ENCODE data around the gene MAGEL2.

The MAGEL2 gene

DNA sequence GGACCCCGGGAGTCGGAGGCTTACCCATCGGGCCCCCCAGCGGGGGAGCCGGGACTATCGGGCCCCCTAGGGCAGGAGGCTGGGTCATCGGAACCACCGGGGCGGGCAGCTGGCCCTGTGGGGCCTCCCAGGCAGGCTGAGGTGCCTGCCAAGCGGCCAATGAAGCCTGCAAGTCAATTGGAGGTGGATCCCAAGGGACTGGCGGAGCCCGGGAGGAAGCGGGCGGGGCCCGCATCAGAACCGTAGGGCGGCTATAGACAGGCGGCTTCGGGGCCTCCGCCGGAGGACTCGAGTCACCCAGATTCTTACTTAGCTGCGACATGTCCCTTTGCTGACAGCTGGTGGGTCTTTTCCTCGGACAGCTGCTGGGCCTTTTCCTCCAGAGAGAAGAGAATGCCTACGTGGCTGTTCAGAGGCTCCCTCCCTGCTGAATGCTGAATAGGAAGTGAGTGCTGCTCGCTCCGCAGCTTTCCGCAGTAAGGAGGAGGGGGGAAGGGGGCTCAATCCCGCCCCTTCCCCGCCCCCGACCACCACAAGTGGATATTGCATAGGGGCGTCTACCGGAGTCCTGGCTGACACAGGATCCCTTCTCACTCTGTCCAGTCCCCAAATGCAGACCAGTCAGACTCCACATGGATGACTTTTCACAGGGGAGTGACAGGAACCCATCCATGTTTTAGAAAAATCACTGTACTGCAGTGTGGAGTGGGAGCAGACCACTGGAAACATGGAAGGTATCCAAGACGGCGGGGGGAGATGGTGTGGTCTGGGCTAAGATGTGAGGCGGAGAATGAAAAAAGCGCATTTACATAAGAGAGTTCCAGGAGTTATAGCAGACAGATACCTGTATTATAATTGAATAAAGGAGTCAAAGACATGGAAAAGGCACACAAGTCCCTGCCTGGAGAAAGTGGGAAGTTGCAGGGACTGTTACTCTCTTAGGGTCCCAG, at the start of gene MAGEL2:
MAGEL2 (minus strand) TSS at position 447 of the 950 bp plus-strand sequence; CDS start at position 322, 125 bp downstream.
- Histone ChIP-seq H3K27ac (ENCODE audit: low read depth in 2 of 2, low read length in 2 of 2) (no peak within 1 kb of the TSS), H3K9me3 (ENCODE audit: control insufficient read depth in 2 of 2, low read length in 2 of 2) (no peaks in the 10 kb centered on the region), H3K27me3 (ENCODE audit: control insufficient read depth in 2 of 2, insufficient read depth in 2 of 2, low read length in 2 of 2) (peaks cover 3 to 6% of the 10 kb centered on the region in 2 donors)

DNA sequence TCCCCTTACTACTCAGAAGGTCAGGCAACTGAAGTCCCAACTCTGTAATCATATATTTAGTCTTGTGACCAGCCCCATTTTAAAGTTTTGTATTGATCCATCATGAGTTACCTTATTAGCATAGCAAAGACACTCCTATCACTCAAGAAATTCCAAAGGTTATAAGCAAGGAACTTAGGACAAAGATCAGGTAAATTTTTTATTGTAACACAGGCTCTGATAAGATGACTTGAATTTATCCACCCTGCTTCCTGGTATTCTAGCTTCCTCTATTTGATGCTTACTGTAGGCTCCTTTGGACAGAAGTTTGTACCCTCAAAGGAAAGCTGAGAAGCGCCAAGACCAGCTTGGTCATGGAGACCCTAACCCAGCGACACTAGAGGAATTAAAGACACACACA, 47.6 kb upstream of the MAGEL2 start:
- Histone ChIP-seq H3K36me3 (ENCODE audit: control insufficient read depth in 2 of 2, insufficient read depth in 2 of 2, low read length in 2 of 2) (no peaks in the 10 kb centered on the region), H3K4me1 (ENCODE audit: control insufficient read depth in 2 of 2, insufficient read depth in 2 of 2, low read length in 2 of 2) (no peaks in the 10 kb centered on the region), H3K27me3 (ENCODE audit: control insufficient read depth in 2 of 2, insufficient read depth in 2 of 2, low read length in 2 of 2) (no peaks in the 10 kb centered on the region), H3K9ac (ENCODE audit: low read depth in 1 of 2, low read length in 2 of 2) (no peak overlapping the region), H3K4me3 (ENCODE audit: low read length in 2 of 2) (no peak overlapping the region), H3K27ac (ENCODE audit: low read depth in 2 of 2, low read length in 2 of 2) (peak overlapping the region in 1 of 2 donors; percentile 5), H3K9me3 (ENCODE audit: control insufficient read depth in 2 of 2, low read length in 2 of 2) (no peaks in the 10 kb centered on the region)

More for the DNA sequence above, at the start of gene MAGEL2:
- H3K9ac ChIP-seq (ENCODE audit: low read depth in 1 of 2, low read length in 2 of 2): no peak within 1 kb of the TSS
- H3K4me3 ChIP-seq (ENCODE audit: low read length in 2 of 2): no peak within 1 kb of the TSS
- H3K36me3 ChIP-seq (ENCODE audit: control insufficient read depth in 2 of 2, insufficient read depth in 2 of 2, low read length in 2 of 2): no peaks in the 10 kb centered on the region
- no peaks in the 10 kb centered on the region for H3K4me1 ChIP-seq (ENCODE audit: control insufficient read depth in 2 of 2, insufficient read depth in 2 of 2, low read length in 2 of 2)

DNA sequence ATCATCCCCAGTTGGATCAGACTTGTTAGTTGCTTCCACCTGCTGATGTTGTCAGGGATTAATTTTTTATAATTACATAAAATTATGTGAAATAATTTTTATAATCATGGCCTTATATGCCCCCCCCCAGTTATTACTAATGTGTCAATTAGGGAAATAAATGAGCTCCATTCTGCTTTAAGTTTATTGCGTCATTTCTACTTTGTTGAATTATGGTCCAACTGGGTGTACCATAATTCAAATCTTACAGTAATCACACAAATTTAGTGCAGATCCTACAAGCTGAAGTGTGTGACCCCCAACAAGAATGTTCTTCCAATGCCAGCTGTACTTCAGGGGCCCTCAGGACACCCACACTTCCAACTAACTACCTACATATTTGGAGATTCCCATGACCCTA, 46.9 kb upstream of the MAGEL2 start:
- Histone ChIP-seq H3K36me3 (ENCODE audit: control insufficient read depth in 2 of 2, insufficient read depth in 2 of 2, low read length in 2 of 2) (no peaks in the 10 kb centered on the region), H3K4me3 (ENCODE audit: low read length in 2 of 2) (no peak overlapping the region)

DNA sequence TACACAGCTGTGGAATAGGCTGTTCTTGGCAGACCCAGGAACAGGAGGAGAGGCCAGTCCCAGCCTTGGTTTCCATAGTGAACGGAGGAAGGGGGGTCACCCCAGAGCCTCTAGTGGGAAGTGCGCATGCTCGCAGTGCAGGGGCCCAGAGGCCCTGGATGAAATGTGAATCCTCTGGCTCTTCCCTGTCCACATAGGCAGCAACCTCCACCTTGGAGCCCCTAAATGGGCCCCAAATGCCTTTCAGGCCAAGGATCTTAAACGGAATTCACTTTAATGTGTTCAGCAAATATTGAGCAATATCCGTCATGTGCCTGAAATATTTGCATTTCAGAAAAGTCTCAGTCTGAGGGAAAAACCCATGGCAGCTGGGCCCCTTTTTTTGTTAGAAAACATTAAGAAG, 42.8 kb upstream of the MAGEL2 start:
- H3K9me3 ChIP-seq (ENCODE audit: control insufficient read depth in 2 of 2, low read length in 2 of 2): no peaks in the 10 kb centered on the region
- H3K4me1 ChIP-seq (ENCODE audit: control insufficient read depth in 2 of 2, insufficient read depth in 2 of 2, low read length in 2 of 2): no peaks in the 10 kb centered on the region
- no peak overlapping the region for H3K9ac ChIP-seq (ENCODE audit: low read depth in 1 of 2, low read length in 2 of 2)
- no peaks in the 10 kb centered on the region for H3K27me3 ChIP-seq (ENCODE audit: control insufficient read depth in 2 of 2, insufficient read depth in 2 of 2, low read length in 2 of 2)
- no peaks in the 10 kb centered on the region for H3K36me3 ChIP-seq (ENCODE audit: control insufficient read depth in 2 of 2, insufficient read depth in 2 of 2, low read length in 2 of 2)
- H3K27ac ChIP-seq (ENCODE audit: low read depth in 2 of 2, low read length in 2 of 2): no peak overlapping the region
- H3K4me3 ChIP-seq (ENCODE audit: low read length in 2 of 2): no peak overlapping the region

More for the DNA sequence above, 46.9 kb upstream of the MAGEL2 start:
- no peak overlapping the region for H3K27ac ChIP-seq (ENCODE audit: low read depth in 2 of 2, low read length in 2 of 2)
- H3K9me3 ChIP-seq (ENCODE audit: control insufficient read depth in 2 of 2, low read length in 2 of 2): no peaks in the 10 kb centered on the region
- H3K4me1 ChIP-seq (ENCODE audit: control insufficient read depth in 2 of 2, insufficient read depth in 2 of 2, low read length in 2 of 2): no peaks in the 10 kb centered on the region
- H3K27me3 ChIP-seq (ENCODE audit: control insufficient read depth in 2 of 2, insufficient read depth in 2 of 2, low read length in 2 of 2): no peaks in the 10 kb centered on the region
- H3K9ac ChIP-seq (ENCODE audit: low read depth in 1 of 2, low read length in 2 of 2): no peak overlapping the region

DNA sequence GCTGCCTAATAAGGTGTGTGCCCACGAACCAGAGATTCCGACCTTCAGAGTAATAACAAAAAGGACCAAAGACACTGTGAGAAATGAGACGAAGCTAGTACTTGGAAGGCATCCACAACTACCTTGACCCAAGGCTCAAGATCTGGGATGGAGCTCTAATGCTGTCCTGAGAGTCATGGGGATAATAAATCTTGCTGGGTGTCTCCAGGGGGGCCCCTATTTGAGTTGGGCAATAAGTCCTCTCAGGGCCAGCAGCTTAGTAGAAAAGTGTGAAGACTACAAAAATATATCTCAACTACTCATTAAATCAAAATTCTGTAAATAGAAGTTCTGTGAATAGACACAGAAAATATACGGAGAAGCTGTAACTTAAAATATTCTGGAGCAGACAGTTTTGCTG, 42.3 kb upstream of the MAGEL2 start:
- Histone ChIP-seq H3K36me3 (ENCODE audit: control insufficient read depth in 2 of 2, insufficient read depth in 2 of 2, low read length in 2 of 2) (no peaks in the 10 kb centered on the region), H3K27me3 (ENCODE audit: control insufficient read depth in 2 of 2, insufficient read depth in 2 of 2, low read length in 2 of 2) (no peaks in the 10 kb centered on the region), H3K4me1 (ENCODE audit: control insufficient read depth in 2 of 2, insufficient read depth in 2 of 2, low read length in 2 of 2) (no peaks in the 10 kb centered on the region), H3K9me3 (ENCODE audit: control insufficient read depth in 2 of 2, low read length in 2 of 2) (no peaks in the 10 kb centered on the region), H3K27ac (ENCODE audit: low read depth in 2 of 2, low read length in 2 of 2) (no peak overlapping the region), H3K4me3 (ENCODE audit: low read length in 2 of 2) (no peak overlapping the region), H3K9ac (ENCODE audit: low read depth in 1 of 2, low read length in 2 of 2) (no peak overlapping the region)

DNA sequence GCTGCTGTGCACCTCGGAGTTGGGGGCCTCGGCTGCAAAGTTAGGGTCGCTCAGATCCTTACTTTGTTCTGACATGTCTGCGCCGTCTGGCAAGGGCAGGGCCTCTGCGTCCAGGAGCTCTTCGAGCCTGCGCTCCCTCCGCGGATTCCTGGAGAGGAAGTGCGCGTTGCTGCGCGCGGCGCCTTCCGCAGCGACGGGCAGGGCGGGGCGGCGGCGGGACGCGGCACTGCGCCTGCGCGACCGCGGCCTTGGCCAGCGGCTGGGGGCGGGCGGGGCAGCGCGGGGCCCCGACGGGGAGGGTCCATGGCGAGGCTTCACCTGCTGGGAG, 39.4 kb upstream of the MAGEL2 start, which contains the start of gene NDN:
NDN (minus strand) TSS at position 163 of the 328 bp plus-strand sequence; CDS start at position 75, 88 bp downstream.
- Histone ChIP-seq H3K27me3 (ENCODE audit: control insufficient read depth in 2 of 2, insufficient read depth in 2 of 2, low read length in 2 of 2) (no peaks in the 10 kb centered on the region), H3K4me3 (ENCODE audit: low read length in 2 of 2) (peak within 1 kb of the TSS; percentile 72 to 73), H3K9ac (ENCODE audit: low read depth in 1 of 2, low read length in 2 of 2) (peak within 1 kb of the TSS; percentile 24 to 60), H3K36me3 (ENCODE audit: control insufficient read depth in 2 of 2, insufficient read depth in 2 of 2, low read length in 2 of 2) (no peaks in the 10 kb centered on the region), H3K4me1 (ENCODE audit: control insufficient read depth in 2 of 2, insufficient read depth in 2 of 2, low read length in 2 of 2) (no peaks in the 10 kb centered on the region), H3K27ac (ENCODE audit: low read depth in 2 of 2, low read length in 2 of 2) (no peak within 1 kb of the TSS), H3K9me3 (ENCODE audit: control insufficient read depth in 2 of 2, low read length in 2 of 2) (no peaks in the 10 kb centered on the region)

DNA sequence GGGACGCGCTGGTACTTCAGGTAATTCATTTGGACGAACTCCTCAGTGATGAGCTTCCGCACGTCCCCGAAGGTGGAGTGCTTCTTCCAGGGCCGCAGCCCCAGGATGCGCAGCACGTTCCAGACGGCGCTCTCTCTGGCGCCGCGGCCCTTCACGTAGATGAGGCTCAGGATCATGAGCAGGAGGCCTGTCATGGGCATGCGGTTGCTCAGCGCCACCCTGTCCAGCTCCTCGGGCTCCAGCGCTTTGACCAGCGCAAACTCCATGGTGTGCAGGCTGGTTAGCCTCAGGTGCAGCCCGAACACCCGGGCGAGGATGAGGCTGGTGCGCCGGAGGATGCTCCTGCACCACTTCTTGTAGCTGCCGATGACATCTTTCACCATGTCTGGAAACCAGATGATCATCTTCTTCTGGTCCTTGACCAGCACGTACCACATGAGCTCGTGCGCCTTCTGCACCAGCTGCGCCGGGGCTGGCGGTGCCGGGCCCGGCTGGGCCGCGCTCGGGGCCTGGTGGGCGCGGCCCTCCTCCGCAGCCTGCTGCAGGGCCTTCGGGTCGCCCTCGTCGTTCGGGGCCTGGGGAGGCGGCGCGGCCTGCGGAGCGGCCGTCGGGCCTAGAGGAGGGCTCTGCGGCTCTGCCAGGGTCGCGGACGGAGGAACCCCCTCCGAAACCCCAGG, 38.9 kb upstream of the MAGEL2 start:
- Histone ChIP-seq H3K36me3 (ENCODE audit: control insufficient read depth in 2 of 2, insufficient read depth in 2 of 2, low read length in 2 of 2) (no peaks in the 10 kb centered on the region), H3K4me3 (ENCODE audit: low read length in 2 of 2) (peak overlapping the region; percentile 72 to 73), H3K27ac (ENCODE audit: low read depth in 2 of 2, low read length in 2 of 2) (no peak overlapping the region), H3K9me3 (ENCODE audit: control insufficient read depth in 2 of 2, low read length in 2 of 2) (no peaks in the 10 kb centered on the region), H3K4me1 (ENCODE audit: control insufficient read depth in 2 of 2, insufficient read depth in 2 of 2, low read length in 2 of 2) (no peaks in the 10 kb centered on the region), H3K27me3 (ENCODE audit: control insufficient read depth in 2 of 2, insufficient read depth in 2 of 2, low read length in 2 of 2) (no peaks in the 10 kb centered on the region), H3K9ac (ENCODE audit: low read depth in 1 of 2, low read length in 2 of 2) (peak overlapping the region; percentile 24 to 60)

DNA sequence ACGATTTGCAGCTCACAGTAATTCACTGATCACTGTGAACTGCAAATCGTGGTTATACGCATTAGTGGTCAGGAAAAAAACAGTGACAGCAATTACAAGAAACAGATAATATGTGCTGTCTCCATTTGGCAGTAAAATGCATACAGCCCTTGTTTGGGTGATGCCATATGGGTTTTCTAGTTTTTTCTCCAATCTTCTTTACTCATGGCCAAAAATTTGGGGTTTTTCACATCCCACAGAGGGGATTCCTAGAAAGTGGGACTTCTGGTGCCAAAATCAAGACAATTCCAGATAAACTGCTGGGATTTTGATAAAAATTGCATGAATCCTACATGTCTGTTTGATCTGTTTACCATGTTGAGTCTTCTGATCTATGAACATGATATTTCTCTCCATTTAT, 23.8 kb upstream of the MAGEL2 start:
- Histone ChIP-seq H3K4me3 (ENCODE audit: low read length in 2 of 2) (no peak overlapping the region), H3K27me3 (ENCODE audit: control insufficient read depth in 2 of 2, insufficient read depth in 2 of 2, low read length in 2 of 2) (no peaks in the 10 kb centered on the region), H3K36me3 (ENCODE audit: control insufficient read depth in 2 of 2, insufficient read depth in 2 of 2, low read length in 2 of 2) (no peaks in the 10 kb centered on the region), H3K4me1 (ENCODE audit: control insufficient read depth in 2 of 2, insufficient read depth in 2 of 2, low read length in 2 of 2) (no peaks in the 10 kb centered on the region), H3K9ac (ENCODE audit: low read depth in 1 of 2, low read length in 2 of 2) (no peak overlapping the region), H3K9me3 (ENCODE audit: control insufficient read depth in 2 of 2, low read length in 2 of 2) (no peaks in the 10 kb centered on the region), H3K27ac (ENCODE audit: low read depth in 2 of 2, low read length in 2 of 2) (no peak overlapping the region)

DNA sequence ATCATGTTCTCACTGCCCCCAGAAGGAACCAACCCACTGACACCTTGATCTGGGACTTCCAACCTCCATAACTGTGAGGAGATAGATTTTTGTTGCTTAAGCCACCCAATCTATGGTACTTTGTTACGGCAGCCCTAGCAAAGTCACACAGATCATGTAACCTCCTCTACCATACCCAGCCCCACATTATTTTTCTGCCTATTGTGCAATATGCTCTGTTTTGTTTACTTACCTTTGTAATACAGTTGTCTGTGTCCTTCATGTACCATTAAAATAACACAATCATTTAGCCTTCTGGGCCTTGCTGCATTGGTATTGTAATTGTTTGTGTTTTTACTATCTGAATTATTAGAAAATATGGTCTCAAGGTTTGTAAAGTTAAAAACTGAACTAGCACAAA, 23.3 kb upstream of the MAGEL2 start:
- Histone ChIP-seq H3K9me3 (ENCODE audit: control insufficient read depth in 2 of 2, low read length in 2 of 2) (no peaks in the 10 kb centered on the region), H3K36me3 (ENCODE audit: control insufficient read depth in 2 of 2, insufficient read depth in 2 of 2, low read length in 2 of 2) (no peaks in the 10 kb centered on the region), H3K9ac (ENCODE audit: low read depth in 1 of 2, low read length in 2 of 2) (no peak overlapping the region), H3K27me3 (ENCODE audit: control insufficient read depth in 2 of 2, insufficient read depth in 2 of 2, low read length in 2 of 2) (no peaks in the 10 kb centered on the region), H3K4me3 (ENCODE audit: low read length in 2 of 2) (no peak overlapping the region), H3K27ac (ENCODE audit: low read depth in 2 of 2, low read length in 2 of 2) (no peak overlapping the region), H3K4me1 (ENCODE audit: control insufficient read depth in 2 of 2, insufficient read depth in 2 of 2, low read length in 2 of 2) (no peaks in the 10 kb centered on the region)

DNA sequence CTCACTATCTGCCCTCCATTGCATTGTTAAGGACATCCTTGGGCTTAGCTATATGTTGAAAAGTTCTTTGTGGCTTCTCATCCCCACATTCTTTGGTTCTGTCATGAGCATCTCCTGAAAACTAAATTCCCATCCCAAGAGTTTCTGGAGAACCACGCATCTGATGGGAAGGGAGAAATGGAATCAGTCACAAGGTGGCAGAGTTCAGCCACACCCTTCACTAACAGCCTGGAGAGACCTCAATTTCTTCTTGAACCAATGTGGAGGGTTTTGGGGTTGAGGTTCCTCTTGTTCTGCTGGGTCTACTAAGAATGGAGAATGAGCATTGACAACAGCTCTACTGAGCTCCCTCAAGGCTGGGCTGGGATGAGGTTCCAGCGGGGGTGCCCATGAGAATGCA, 15.6 kb upstream of the MAGEL2 start:
- Histone ChIP-seq H3K4me1 (ENCODE audit: control insufficient read depth in 2 of 2, insufficient read depth in 2 of 2, low read length in 2 of 2) (no peaks in the 10 kb centered on the region), H3K9ac (ENCODE audit: low read depth in 1 of 2, low read length in 2 of 2) (no peak overlapping the region), H3K4me3 (ENCODE audit: low read length in 2 of 2) (no peak overlapping the region)

More for the DNA sequence above, 15.6 kb upstream of the MAGEL2 start:
- H3K27me3 ChIP-seq (ENCODE audit: control insufficient read depth in 2 of 2, insufficient read depth in 2 of 2, low read length in 2 of 2): no peaks in the 10 kb centered on the region
- H3K9me3 ChIP-seq (ENCODE audit: control insufficient read depth in 2 of 2, low read length in 2 of 2): no peaks in the 10 kb centered on the region
- H3K36me3 ChIP-seq (ENCODE audit: control insufficient read depth in 2 of 2, insufficient read depth in 2 of 2, low read length in 2 of 2): no peaks in the 10 kb centered on the region
- H3K27ac ChIP-seq (ENCODE audit: low read depth in 2 of 2, low read length in 2 of 2): no peak overlapping the region
